GM21576 (cell line): ENCODE results near the gene PAM.

ENCODE experiments used
- ATAC-seq: cut with Tn5 transposase; IDR thresholded peaks from one replicate; pipeline ENCODE4 v1.9.1; 2021; ENCODE audit warnings: mild to moderate bottlenecking, moderate library complexity; ENCODE audit not compliant: unreplicated experiment

Gene PAM

GRCh38 chr5:102777099-102777498 lies 22.0 kb downstream of the PAM start:
- no peak for ATAC-seq

DNA sequence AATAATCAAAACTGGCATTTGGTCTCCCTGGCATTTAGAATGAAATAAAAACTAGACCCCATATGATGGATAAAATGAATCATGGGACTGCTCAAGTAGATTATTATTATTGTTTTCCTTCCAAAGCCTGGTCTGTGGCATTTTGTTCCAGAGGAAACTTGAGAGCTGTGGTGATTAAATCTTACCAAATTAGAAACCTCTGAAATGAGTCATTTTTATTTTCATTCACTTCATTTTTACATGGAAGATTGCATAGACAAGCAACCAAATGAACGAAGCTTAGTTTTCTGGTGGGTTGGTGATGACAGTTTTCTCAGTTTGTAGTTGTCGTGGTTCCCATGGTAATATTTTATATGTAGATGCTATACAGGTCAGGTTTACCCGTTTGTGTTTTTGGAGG lies 23.4 kb downstream of the PAM start:
- no peak for ATAC-seq

- ATAC-seq, result no peak
Measured at GRCh38 chr5:102781359-102781758, 26.3 kb downstream of the PAM start.

DNA sequence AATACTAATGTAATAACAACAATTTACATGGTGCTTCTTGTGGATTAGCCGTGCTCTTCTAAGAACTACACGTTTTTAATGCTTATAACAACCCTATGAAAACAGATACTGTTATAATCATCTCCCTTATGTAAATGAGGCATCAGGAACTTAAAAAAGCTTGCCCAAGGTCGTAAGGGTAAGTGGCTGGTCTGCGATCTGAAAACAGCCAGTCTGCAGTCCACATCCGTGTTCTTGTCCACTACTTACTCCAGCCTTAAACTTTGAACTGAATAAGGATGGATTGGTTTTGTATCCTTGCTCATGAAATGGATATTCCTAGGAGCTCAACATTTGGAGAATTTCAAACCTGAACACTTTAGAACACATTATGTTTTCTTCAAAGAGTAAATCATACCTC lies 26.7 kb downstream of the PAM start:
- no peak for ATAC-seq

GRCh38 chr5:102782217-102782872 lies 27.2 kb downstream of the PAM start:
- no peak for ATAC-seq

DNA sequence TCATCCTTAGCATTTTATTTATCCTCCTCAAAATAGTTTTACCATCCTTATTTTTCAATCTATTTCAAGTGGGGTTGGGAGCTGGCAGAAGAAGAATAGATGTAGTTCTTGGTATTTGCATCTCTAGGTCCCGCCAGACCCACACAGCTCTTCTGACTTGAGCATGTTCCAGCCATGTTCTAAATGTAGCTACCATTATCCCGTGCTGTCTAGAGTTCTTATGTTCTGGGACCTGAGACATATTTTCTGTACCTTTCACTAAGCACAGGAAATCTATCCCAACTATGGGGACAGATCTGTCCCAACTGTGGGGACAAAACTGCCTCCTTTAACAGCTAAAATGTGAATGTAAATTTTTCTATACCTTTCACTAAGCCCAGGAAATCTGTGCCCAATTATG lies 32.0 kb downstream of the PAM start:
- ATAC-seq, result no peak

- no peak for ATAC-seq
Measured at GRCh38 chr5:102788788-102789187, 33.7 kb downstream of the PAM start.

DNA sequence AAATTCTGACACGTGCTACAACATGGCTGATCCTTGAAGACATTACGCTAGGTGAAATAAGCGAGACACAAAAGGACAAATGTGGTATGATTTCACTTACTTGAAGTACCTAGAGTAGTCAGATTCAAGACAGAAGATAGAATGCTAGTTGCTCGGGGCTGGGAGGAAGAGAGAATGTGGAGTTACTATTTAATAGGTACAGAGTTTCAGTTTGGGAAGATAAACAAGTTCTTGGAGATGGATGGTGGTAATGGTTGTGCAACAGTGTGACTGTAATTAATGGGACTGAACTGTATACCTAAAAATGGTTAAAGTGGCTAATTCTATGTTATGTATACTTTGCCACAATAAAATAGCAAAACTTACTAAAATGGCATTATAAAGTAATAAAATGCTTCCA lies 34.4 kb downstream of the PAM start:
- no peak for ATAC-seq

DNA sequence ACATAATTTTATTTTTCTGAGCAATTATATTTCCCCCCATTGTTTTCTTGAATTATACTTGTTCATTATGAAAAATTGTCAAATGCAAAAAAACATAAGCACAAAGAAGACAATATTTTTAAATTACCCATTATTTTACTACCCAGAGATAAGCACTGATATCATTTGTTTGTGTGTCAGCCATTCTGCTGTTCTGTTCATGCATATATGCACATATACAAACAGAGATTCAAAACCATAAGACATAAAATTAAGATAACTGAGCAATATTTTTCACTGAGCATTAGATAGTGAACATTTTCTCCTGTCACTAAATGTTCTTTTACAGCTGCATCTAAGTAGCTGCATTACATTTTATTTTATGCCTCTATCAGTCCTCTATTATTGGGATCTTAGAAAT lies 35.6 kb downstream of the PAM start:
- no peak for ATAC-seq

- ATAC-seq, result no peak
Measured at GRCh38 chr5:102792705-102793104, 37.6 kb downstream of the PAM start.

DNA sequence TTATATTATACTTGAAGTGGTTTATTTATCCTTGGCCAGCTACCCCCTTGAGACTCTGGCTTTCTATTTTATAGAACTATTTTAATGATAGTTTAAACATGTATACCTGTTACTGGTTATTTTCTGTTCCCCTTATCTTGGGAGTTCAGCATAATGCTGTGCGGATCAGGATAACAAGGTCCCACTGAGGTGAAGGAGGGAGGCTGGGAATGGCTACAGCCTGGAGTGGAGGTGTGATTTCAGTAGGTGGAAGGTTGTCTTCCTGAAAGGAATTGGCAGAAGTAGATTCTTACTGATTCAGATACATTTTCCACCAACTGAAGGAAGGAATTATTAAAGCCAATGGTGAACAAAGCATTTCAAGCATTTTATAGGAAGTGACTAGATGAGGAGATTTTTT lies 38.9 kb downstream of the PAM start:
- no peak for ATAC-seq

DNA sequence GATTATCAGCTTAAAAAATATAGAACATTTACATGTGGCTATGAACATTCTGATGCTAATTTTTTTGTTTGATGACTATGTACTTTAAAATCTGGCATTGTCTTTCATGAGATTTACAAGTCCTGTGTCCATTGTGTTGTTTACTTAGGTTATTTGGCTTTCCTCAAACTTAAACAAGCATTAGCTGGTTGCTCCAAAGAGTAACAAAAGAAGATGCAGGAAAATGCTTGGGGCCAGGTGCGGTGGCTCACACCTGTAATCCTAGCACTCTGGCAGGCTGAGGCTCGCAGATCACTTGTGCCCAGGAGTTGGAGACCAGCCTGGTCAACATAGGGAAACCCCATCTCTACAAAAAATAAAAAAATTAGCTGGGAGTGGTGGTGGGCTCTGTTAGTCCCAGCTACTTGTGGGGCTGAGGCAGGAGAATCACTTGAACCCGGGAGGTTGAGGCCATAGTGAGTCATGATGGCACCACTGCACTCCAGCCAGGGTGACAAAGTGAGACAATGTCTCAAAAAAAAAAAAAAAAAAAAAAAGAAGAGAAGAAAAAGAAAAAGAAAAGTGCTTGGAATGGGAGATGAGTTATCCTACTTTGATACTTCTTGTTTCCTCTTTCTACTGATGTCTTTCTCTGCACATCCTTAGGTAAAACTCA lies 39.7 kb downstream of the PAM start:
- ATAC-seq, result no peak

DNA sequence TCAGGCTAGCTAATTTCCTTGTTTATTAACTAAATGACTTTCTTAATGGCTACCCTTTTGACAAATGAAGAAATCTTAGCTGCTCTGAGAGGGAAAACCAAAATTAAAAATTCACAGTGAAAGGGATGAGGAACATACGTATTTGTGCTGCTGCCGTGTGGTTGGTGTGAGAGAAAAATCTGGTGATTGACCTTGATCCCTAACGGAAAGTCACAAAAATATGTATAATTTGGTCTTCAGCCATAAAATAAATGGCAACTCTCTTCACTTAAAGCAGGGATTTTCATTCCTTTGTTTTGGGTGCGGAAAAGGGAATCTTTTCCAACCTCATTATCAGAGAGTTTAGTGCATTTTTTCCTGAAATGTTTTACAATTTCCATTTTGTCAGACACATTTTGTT lies 40.4 kb downstream of the PAM start:
- no peak for ATAC-seq

DNA sequence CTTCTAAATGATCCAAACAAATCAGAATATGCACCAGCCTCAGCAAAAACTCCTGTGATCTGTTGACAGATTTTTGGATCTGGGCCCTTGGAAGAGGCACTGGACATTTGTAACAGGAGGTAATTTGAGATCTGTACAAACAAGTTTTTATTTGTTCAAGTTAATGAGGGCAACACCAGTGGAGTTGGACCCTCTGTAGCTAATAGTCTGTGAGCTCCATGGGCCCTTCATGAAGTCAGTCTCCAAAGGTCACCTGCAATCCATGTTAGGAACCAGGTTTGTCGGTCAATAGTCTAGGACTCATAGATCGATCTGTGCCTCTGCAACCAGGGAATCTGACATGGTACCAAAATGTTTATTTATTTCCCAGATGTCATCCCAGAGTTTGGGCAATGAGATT lies 40.9 kb downstream of the PAM start:
- ATAC-seq, result no peak

DNA sequence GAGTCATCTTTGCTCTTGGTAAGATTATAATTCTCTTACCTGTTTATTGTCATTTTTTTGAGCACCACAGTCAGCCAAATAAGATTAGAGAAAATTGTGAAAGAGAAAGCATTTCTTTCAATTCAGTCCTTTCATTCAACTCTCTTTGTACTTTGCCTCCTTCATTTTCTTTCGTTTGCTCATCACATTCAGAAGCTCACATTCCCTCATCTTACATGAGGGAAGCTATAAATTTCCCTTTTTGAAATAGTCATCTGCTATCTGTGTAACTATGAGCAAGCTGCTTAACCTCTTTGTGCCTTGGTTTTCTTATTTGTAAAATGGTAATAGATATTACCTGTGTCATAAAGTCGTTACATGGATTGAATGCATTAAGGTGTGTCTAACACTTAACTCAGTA lies 41.4 kb downstream of the PAM start:
- ATAC-seq, result no peak

GRCh38 chr5:102797322-102797884 lies 42.3 kb downstream of the PAM start:
- no peak for ATAC-seq

- ATAC-seq, result no peak
Measured at GRCh38 chr5:102798104-102798785, 43.1 kb downstream of the PAM start.

DNA sequence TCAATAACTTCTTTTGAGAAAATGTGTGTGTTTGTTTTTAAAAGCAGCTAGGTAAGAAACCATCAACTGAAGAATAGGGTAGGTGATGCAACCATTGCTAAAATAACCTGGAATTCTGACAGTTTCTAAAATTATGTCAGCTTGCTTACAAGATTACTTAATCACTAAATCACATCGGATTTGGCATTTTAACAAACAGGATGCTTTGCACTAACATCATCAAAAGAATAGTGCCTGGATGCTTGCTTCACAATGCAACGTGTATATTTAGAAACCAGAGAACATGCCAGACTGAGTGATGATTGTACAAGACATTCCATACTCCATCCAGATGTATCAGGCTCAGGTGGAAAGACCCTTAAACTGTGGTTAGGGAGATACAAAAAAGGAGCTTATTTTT lies 43.9 kb downstream of the PAM start:
- ATAC-seq, result no peak

GRCh38 chr5:102800427-102800826 lies 45.3 kb downstream of the PAM start:
- no peak for ATAC-seq

DNA sequence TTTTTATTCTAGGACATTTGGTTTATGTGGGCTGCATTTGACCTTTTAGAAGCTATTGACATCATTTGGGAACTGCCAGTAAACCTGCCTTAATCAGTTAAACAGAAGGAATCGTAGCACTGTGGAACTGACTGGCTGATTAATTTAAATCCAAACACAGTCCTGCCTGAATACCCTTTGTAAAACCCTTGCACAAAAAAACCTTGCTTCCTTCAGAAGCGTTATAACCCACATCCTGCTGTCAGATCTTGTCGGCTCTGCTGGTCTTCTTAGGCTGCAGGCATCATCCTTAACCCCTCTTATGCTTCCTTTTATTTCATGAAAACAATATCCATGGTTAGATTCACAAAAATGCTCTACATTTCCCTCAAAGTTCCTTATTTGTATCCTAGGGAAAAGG lies 46.3 kb downstream of the PAM start:
- no peak for ATAC-seq

DNA sequence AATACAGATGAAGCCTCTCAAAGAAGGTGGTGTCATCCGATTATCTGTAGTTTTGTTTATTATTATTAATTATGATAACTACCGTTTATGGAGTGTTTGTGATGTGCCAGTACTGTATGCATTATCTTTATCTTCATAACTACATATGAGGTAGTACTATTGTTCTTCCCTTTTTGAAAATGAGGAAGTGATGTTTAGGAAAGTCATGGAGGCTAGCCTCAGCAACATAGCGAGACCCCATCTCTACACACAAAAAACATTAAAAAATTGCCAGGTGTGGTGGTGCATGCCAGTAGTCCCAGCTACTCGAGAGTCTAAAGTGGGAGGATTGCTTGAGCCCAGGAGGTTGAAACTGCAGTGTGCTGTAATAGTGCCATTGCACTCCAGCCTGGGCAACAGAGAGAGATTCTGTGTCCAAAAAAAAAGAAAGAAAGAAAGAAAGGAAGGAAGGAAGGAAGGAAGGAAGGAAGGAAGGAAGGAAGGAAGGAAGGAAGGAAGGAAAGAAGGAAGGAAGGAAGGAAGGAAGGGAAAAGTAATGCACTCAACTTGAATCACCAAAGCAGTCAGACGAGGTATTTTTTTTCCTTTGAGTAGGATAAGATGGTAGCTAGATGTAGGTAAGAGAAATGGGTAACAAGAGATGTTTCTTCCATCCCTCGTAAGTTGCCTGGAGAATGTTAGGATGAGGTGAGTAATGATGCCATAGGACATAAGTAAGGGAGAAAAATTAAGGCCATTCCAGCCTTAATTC lies 47.8 kb downstream of the PAM start:
- ATAC-seq, result no peak
